MCF 10A (cell line): ENCODE results near the gene DPEP3. TPM values are rescaled to one million over a fixed set of nuclear protein-coding genes. Genes with fewer than 3 reads are reported as not detected.
"Not testable (repeated sequence)": the region's sequence is repeated elsewhere in the genome, so short reads cannot be mapped to it uniquely, and the experiment has no call there.

Source experiments
- BruUV-seq: library from RNA; stranded (reverse); fragments of 400-500 nt; replicated peaks from 2 replicates; lab custom pipeline; 2021; lab: Mats Ljungman, UMichigan
- CTCF ChIA-PET: fragments of 300-600 bp; sonication (Branson Sonifier 250); formaldehyde crosslinking; extraction: SDS; loops from one replicate; lab custom pipeline; 2021; ENCODE audit warnings: antibody characterized with exemption, inconsistent platforms; lab: Yijun Ruan, JAX
- POLR2A ChIA-PET: fragments of 300-600, 350-650 bp; sonication (Branson Sonifier 250); formaldehyde crosslinking; extraction: SDS; loops from one replicate; lab custom pipeline; 2020; ENCODE audit warnings: antibody characterized with exemption, inconsistent platforms; lab: Yijun Ruan, JAX
- DNase-seq: peaks from one replicate; pipeline ENCODE4 v3.0.0-alpha.2; 2018; ENCODE audit not compliant: unreplicated experiment
- H3K27ac Mint-ChIP-seq: one replicate; pipeline ENCODE4 v1.8.0; 2022; ENCODE audit warnings: mild to moderate bottlenecking, low read depth, mixed read lengths; ENCODE audit not compliant: unreplicated experiment
- H3K27me3 Mint-ChIP-seq: one replicate; pipeline ENCODE4 v1.8.0; 2022; ENCODE audit warnings: mixed read lengths; ENCODE audit not compliant: insufficient read depth, unreplicated experiment
- H3K36me3 Mint-ChIP-seq: one replicate; pipeline ENCODE4 v1.8.0; 2022; ENCODE audit warnings: mild to moderate bottlenecking, moderate library complexity, mixed read lengths; ENCODE audit not compliant: insufficient read depth, unreplicated experiment
- H3K4me1 Mint-ChIP-seq: one replicate; pipeline ENCODE4 v1.8.0; 2022; ENCODE audit warnings: mixed read lengths; ENCODE audit not compliant: insufficient read depth, unreplicated experiment
- H3K4me3 Mint-ChIP-seq: one replicate; pipeline ENCODE4 v1.8.0; 2022; ENCODE audit warnings: mild to moderate bottlenecking, moderate library complexity, mixed read lengths; ENCODE audit not compliant: unreplicated experiment
- H3K9me3 Mint-ChIP-seq: one replicate; pipeline ENCODE4 v1.8.0; 2022; ENCODE audit warnings: mixed read lengths; ENCODE audit not compliant: unreplicated experiment
- CTCF ChIP-seq: fragments of 200-600 bp; IDR thresholded peaks from one replicate; pipeline ENCODE4 v1.8.0; 2022; ENCODE audit warnings: antibody characterized with exemption, mild to moderate bottlenecking; ENCODE audit not compliant: unreplicated experiment
- intact Hi-C: fragments of 100-400 bp; cut with micrococcal nuclease; formaldehyde crosslinking; loops from 2 replicates; pipeline ENCODE4 v1.14.1; 2022
- total RNA-seq: library from RNA; stranded (reverse); gene quantifications from 2 replicates; pipeline ENCODE4 v1.2.3, GENCODE V29; 2022

DPEP3 gene
- total RNA-seq, 1 experiment from 2014 or later: not detected

GRCh38 chr16:67975321-67976105 is 4.8 kb downstream of the DPEP3 start:
- no peak overlapping the region for H3K4me3 Mint-ChIP-seq
- H3K27me3 Mint-ChIP-seq: no peaks in the 10 kb centered on the region
- intact Hi-C loops: no loop called here
- no peak overlapping the region for H3K27ac Mint-ChIP-seq
- ChIA-PET CTCF (interaction anchor here (0.6 kb wide), 1 partner anchor 17 kb away, joined by 3 read pairs; no protein-coding TSS in a partner anchor), POLR2A (interaction anchor here (1.1 kb wide), 1 partner anchor 9 kb away, joined by 5 read pairs; no protein-coding TSS in a partner anchor)
- no peak for TF ChIP-seq CTCF
- H3K36me3 Mint-ChIP-seq: no peaks in the 10 kb centered on the region
- BruUV-seq: no TSS peak
- H3K4me1 Mint-ChIP-seq: no peaks in the 10 kb centered on the region
- no peaks in the 10 kb centered on the region for H3K9me3 Mint-ChIP-seq
- DNase-seq: no peak

DNA sequence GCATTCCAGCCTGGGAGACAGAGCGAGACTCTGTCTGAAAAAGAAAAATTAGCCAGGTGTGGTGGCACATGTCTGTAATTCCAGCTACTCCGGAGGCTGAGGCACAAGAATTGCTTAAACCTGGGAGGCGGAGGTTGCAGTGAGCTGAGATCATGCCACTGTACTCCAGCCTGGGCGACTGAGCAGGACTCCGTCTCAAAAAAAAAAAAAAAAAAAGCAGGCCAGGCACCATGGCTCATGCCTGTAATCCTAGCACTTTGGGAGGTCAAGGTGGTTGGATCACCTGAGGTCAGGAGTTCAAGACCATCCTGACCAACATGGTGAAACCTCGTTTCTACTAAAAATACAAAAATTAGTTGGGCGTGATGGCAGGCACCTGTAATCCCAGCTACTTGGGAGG is 8.0 kb downstream of the DPEP3 start:
- H3K4me1 Mint-ChIP-seq, BruUV-seq, intact Hi-C loops, H3K27ac Mint-ChIP-seq, H3K4me3 Mint-ChIP-seq, DNase-seq, H3K36me3 Mint-ChIP-seq, H3K9me3 Mint-ChIP-seq, H3K27me3 Mint-ChIP-seq: not testable (repeated sequence)
- ChIA-PET POLR2A (interaction anchor here (0.7 kb wide), 1 partner anchor 13 kb away, joined by 3 read pairs; no protein-coding TSS in a partner anchor), CTCF (interaction anchor here (0.6 kb wide), 1 partner anchor 100 kb away, joined by 3 read pairs; no protein-coding TSS in a partner anchor)

DNA sequence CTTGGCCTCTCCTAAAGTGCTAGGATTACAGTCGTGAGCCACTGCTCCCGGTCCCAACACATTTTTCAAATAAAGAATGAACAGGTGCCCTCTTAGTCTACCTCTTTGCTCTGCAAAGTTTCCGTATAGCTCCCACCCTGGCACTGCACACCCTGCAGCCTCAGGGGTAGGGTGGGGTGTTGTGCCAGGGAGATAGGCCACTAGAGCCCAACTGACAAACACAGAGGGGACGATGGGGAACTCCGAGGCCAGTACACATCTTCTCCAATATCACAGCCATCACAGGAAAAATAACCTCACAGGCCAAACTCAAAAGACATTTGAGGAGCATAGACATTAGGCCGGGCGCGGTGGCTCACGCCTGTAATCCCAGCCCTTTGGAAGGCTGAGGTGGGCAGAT is 9.2 kb downstream of the DPEP3 start:
- Mint-ChIP-seq H3K27ac (no peak overlapping the region), H3K4me1 (peaks cover 10% of the 10 kb centered on the region), H3K4me3 (no peak overlapping the region), H3K9me3 (no peaks in the 10 kb centered on the region), H3K27me3 (no peaks in the 10 kb centered on the region), H3K36me3 (no peaks in the 10 kb centered on the region)
- DNase-seq: no peak
- ChIA-PET POLR2A (interaction anchor here (0.7 to 1.6 kb wide), 3 partner anchors 10 to 172 kb away, joined by 3 to 5 read pairs (median 4); partner anchors contain the start of gene PSMB10), CTCF (interaction anchor here (0.6 to 1.4 kb wide), 2 partner anchors 23 to 102 kb away, joined by 3 to 4 read pairs; no protein-coding TSS in a partner anchor)
- no peak for TF ChIP-seq CTCF
- intact Hi-C loops: no loop called here
- no TSS peak for BruUV-seq

DNA sequence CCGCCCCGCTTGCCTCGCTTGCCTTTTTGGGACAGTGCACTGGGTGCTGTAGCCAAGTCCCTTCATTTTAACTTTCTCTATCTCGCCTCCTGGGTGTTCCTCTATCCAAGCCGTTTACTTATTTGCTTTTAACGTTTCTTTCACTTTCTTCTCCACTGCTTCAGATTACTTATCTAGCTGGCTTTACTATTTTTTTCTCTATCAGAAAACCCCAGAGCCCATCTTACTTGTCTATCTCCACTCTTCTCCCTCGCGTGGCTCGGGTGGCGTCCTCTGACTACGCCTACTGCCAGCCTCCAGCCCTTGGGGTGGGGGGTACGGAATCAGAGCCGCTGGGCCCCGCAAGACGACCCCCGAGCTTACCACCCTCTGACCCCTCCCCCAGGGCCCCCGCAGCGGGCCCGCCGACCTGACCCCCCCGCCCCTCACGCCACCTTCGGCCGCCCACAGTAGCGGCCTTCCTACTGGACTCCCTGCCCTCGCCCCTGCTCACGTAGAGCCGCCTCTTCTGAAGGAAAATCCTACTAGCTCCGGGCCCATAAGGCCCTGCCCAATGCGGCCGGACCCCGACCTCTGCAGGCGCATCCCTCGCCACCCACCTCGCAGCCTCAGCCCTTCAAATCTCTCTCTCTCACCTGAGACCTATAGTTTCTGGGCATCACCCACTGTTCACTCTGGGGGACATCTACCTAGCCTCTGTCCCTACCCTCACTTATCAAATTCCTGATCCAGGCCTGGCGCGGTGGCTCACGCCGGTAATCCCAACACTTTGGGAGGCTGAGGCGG is 10.9 kb downstream of the DPEP3 start:
- TF ChIP-seq CTCF: no peak
- DNase-seq: no peak
- H3K36me3 Mint-ChIP-seq: peaks cover 13% of the 10 kb centered on the region
- intact Hi-C loops: loop anchor here (5.0 kb wide), 1 partner anchor 268 kb away; the partner anchor contains the start of gene ESRP2
- H3K9me3 Mint-ChIP-seq: no peaks in the 10 kb centered on the region
- H3K27me3 Mint-ChIP-seq: no peaks in the 10 kb centered on the region
- no TSS peak for BruUV-seq
- ChIA-PET POLR2A (interaction anchor here (0.6 to 5.0 kb wide), 6 partner anchors 8 to 803 kb away, joined by 3 to 40 read pairs (median 4); partner anchors contain the start of genes DDX28 and DUS2), CTCF (interaction anchor here (0.6 to 0.9 kb wide), 5 partner anchors 13 to 308 kb away, joined by 3 to 6 read pairs (median 4); no protein-coding TSS in a partner anchor)
- H3K4me3 Mint-ChIP-seq: peak overlapping the region; percentile 82
- no peak overlapping the region for H3K27ac Mint-ChIP-seq
- peaks cover 26% of the 10 kb centered on the region for H3K4me1 Mint-ChIP-seq
